Naive thymus-derived CD4-positive, alpha-beta T cell (primary cell): ENCODE results near the gene RADIL. TPM values are rescaled to one million over a fixed set of nuclear protein-coding genes. Genes with fewer than 3 reads are reported as not detected.

Source experiments
- ATAC-seq: fragments of 150-1000 bp; cut with Tn5 transposase; 2 replicates; pipeline ENCODE4 v1.10.0; 2021; ENCODE audit warnings: mild to moderate bottlenecking, moderate library complexity
- CTCF ChIA-PET: fragments of 350-600 bp; sonication (Branson Sonifier 250); formaldehyde crosslinking; loops from one replicate; lab custom pipeline; 2021; ENCODE audit warnings: antibody characterized with exemption; lab: Charles Lee
- POLR2A ChIA-PET: fragments of 350-600 bp; sonication (Branson Sonifier 250); formaldehyde crosslinking; loops from one replicate; lab custom pipeline; 2021; ENCODE audit warnings: antibody characterized with exemption, inconsistent platforms; lab: Charles Lee
- DNase-seq, 9 donors: peaks; one replicate each; pipeline versions ENCODE4 v3.0.0 to v3.0.0-alpha.2; 2020 to 2022; ENCODE audit warnings: mixed read lengths in 1 of 9
- H3K27ac ChIP-seq: one replicate; pipeline ENCODE4 v1.7.0; 2013; ENCODE audit warnings: mild to moderate bottlenecking, low read depth, low read length, moderate library complexity
- H3K27me3 ChIP-seq, 2 donors: one replicate each; pipeline ENCODE4 v1.7.0; 2013; ENCODE audit warnings: low read length in 2 of 2, mild to moderate bottlenecking in 2 of 2, moderate library complexity in 2 of 2; ENCODE audit not compliant: control insufficient read depth in 2 of 2, insufficient read depth in 2 of 2
- H3K36me3 ChIP-seq, 3 experiments: 1 replicate in 2 of 3; 2 replicates in 1 of 3; pipeline ENCODE4 v1.7.0; 2013; ENCODE audit warnings: low read length in 3 of 3, mild to moderate bottlenecking in 3 of 3, moderate library complexity in 1 of 3; ENCODE audit not compliant: insufficient read depth in 3 of 3, control insufficient read depth in 2 of 3
- H3K4me1 ChIP-seq, 2 donors: one replicate each; pipeline ENCODE4 v1.7.0; 2013; ENCODE audit warnings: low read length in 2 of 2, mild to moderate bottlenecking in 2 of 2, moderate library complexity in 1 of 2; ENCODE audit not compliant: control insufficient read depth in 2 of 2, insufficient read depth in 2 of 2
- H3K4me3 ChIP-seq: 2 replicates; pipeline ENCODE4 v1.7.0; 2013; ENCODE audit warnings: mild to moderate bottlenecking, low read length
- H3K9me3 ChIP-seq, 3 experiments: 1 replicate in 2 of 3; 2 replicates in 1 of 3; pipeline ENCODE4 v1.7.0; 2013; ENCODE audit warnings: low read length in 3 of 3; ENCODE audit not compliant: control insufficient read depth in 2 of 3
- H3K27ac Mint-ChIP-seq, 9 donors: one replicate each; pipeline ENCODE4 v1.8.0; 2020 to 2022; ENCODE audit warnings: mixed read lengths in 9 of 9, mild to moderate bottlenecking in 8 of 9, moderate library complexity in 5 of 9, inconsistent platforms in 2 of 9
- H3K27me3 Mint-ChIP-seq, 5 donors: one replicate each; pipeline ENCODE4 v1.8.0; 2021 to 2022; ENCODE audit warnings: mixed read lengths in 5 of 5, mild to moderate bottlenecking in 1 of 5
- H3K36me3 Mint-ChIP-seq, 5 donors: one replicate each; pipeline ENCODE4 v1.8.0; 2020 to 2022; ENCODE audit warnings: mixed read lengths in 5 of 5, mild to moderate bottlenecking in 3 of 5, inconsistent platforms in 1 of 5
- H3K4me1 Mint-ChIP-seq, 7 donors: one replicate each; pipeline ENCODE4 v1.8.0; 2020 to 2022; ENCODE audit warnings: mixed read lengths in 7 of 7, mild to moderate bottlenecking in 3 of 7, inconsistent platforms in 1 of 7
- H3K4me3 Mint-ChIP-seq, 10 donors: one replicate each; pipeline ENCODE4 v1.8.0; 2020 to 2022; ENCODE audit warnings: mild to moderate bottlenecking in 10 of 10, mixed read lengths in 10 of 10, moderate library complexity in 6 of 10, inconsistent platforms in 2 of 10
- H3K9me3 Mint-ChIP-seq, 11 donors: one replicate each; pipeline ENCODE4 v1.8.0; 2020 to 2022; ENCODE audit warnings: mixed read lengths in 11 of 11, mild to moderate bottlenecking in 4 of 11, inconsistent platforms in 1 of 11, moderate library complexity in 1 of 11
- intact Hi-C, 2 donors: fragments of 100-400 bp; cut with micrococcal nuclease; formaldehyde crosslinking; loops; one replicate each; pipeline ENCODE4 v1.15.1; 2023
- polyA plus RNA-seq, 2 donors: library from polyadenylated mRNA; unstranded; fragments of 300-500 nt; fragmentation: Illumina TruSeq; gene quantifications; one replicate each; pipeline ENCODE4 v1.2.3, GENCODE V29; 2021
- total RNA-seq, 6 experiments: library from RNA in 5 of 6; stranded (reverse) in 5 of 6; gene quantifications; 1 replicate in 5 of 6; 2 replicates in 1 of 6; pipeline ENCODE4 v1.2.3 and lab custom pipeline; 2021 to 2026

RADIL gene
- total and polyA plus RNA-seq, 7 experiments from 2014 or later: 0.04 to 0.12 (median 0.08) TPM; not detected in 4

- Mint-ChIP-seq H3K4me3 (peak overlapping the region in 1 of 10 donors; percentile 30), H3K9me3 (peaks cover 0 to 8% (median 2%) of the 10 kb centered on the region in 11 donors), H3K36me3 (peaks cover 0 to 4% (median 0%) of the 10 kb centered on the region in 5 donors), H3K27ac (peak overlapping the region in 1 of 9 donors; percentile 47), H3K27me3 (peaks cover 17 to 36% (median 25%) of the 10 kb centered on the region in 5 donors), H3K4me1 (peaks cover 2 to 10% (median 5%) of the 10 kb centered on the region in 7 donors)
- CTCF ChIA-PET: no interaction called here
- H3K27ac ChIP-seq: no peak overlapping the region
- POLR2A ChIA-PET: no interaction called here
- H3K9me3 ChIP-seq: no peaks in the 10 kb centered on the region
- H3K4me3 ChIP-seq: no peak overlapping the region
- no peaks in the 10 kb centered on the region for H3K27me3 ChIP-seq
- no peak for ATAC-seq
- no peak for DNase-seq
- H3K36me3 ChIP-seq: no peaks in the 10 kb centered on the region
- intact Hi-C loops: no loop called here
- H3K4me1 ChIP-seq: no peaks in the 10 kb centered on the region
Measured at GRCh38 chr7:4871056-4871680, 12.3 kb downstream of the RADIL start.

- POLR2A ChIA-PET: no interaction called here
- no peak overlapping the region for H3K27ac Mint-ChIP-seq
- no peak for DNase-seq
- Histone ChIP-seq H3K9me3 (no peaks in the 10 kb centered on the region), H3K27me3 (no peaks in the 10 kb centered on the region), H3K27ac (no peak overlapping the region), H3K4me1 (no peaks in the 10 kb centered on the region), H3K4me3 (no peak overlapping the region), H3K36me3 (no peaks in the 10 kb centered on the region)
- H3K4me3 Mint-ChIP-seq: no peak overlapping the region
- H3K9me3 Mint-ChIP-seq: peaks cover 0 to 22% (median 7%) of the 10 kb centered on the region in 11 donors
- intact Hi-C loops: no loop called here
- H3K36me3 Mint-ChIP-seq: peaks cover 0 to 7% (median 0%) of the 10 kb centered on the region in 5 donors
- ATAC-seq: no peak
- CTCF ChIA-PET: no interaction called here
- H3K4me1 Mint-ChIP-seq: peaks cover 2 to 10% (median 5%) of the 10 kb centered on the region in 7 donors
- H3K27me3 Mint-ChIP-seq: peaks cover 33 to 57% (median 44%) of the 10 kb centered on the region in 5 donors
Measured at GRCh38 chr7:4868493-4868892, 15.0 kb downstream of the RADIL start.

- no peaks in the 10 kb centered on the region for H3K36me3 ChIP-seq
- DNase-seq (no peak), ATAC-seq (no peak)
- Mint-ChIP-seq H3K27ac (no peak overlapping the region), H3K4me3 (no peak overlapping the region), H3K27me3 (peaks cover 41 to 60% (median 54%) of the 10 kb centered on the region in 5 donors), H3K9me3 (peaks cover 0 to 37% (median 11%) of the 10 kb centered on the region in 11 donors), H3K36me3 (peaks cover 0 to 13% (median 3%) of the 10 kb centered on the region in 5 donors), H3K4me1 (peaks cover 2 to 10% (median 8%) of the 10 kb centered on the region in 7 donors)
- no peak overlapping the region for H3K27ac ChIP-seq
- H3K4me1 ChIP-seq: no peaks in the 10 kb centered on the region
- H3K9me3 ChIP-seq: no peaks in the 10 kb centered on the region
- POLR2A ChIA-PET: no interaction called here
- CTCF ChIA-PET: no interaction called here
- no peaks in the 10 kb centered on the region for H3K27me3 ChIP-seq
- intact Hi-C loops: no loop called here
- no peak overlapping the region for H3K4me3 ChIP-seq
Measured at GRCh38 chr7:4866528-4867496, 16.7 kb downstream of the RADIL start.

DNA sequence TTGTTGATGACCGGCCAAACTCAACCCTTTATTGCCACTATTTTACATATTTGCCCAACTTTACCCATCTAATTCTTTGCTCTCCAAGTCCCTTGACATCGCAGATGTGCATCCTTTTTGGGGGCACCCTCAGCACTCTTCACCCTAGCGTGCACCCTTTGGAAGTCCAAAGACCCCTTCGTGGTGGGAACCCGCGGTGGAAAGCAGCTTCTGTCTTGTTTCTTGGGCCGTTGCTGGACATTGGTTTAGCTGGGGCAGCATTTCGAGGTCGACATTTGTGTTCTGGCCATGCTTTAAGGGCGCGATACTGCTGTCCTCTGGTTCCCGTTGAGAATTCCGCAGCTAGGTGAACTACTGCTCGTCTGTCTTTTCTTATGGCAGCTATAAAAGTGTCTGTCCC lies 21.4 kb downstream of the RADIL start:
- Histone ChIP-seq H3K27ac (no peak overlapping the region), H3K36me3 (no peaks in the 10 kb centered on the region), H3K9me3 (no peaks in the 10 kb centered on the region), H3K4me1 (no peaks in the 10 kb centered on the region), H3K27me3 (no peaks in the 10 kb centered on the region), H3K4me3 (no peak overlapping the region)
- Mint-ChIP-seq H3K27ac (no peak overlapping the region), H3K36me3 (peaks cover 0 to 13% (median 0%) of the 10 kb centered on the region in 5 donors), H3K4me1 (peaks cover 0 to 7% (median 3%) of the 10 kb centered on the region in 7 donors), H3K9me3 (peaks cover 0 to 35% (median 13%) of the 10 kb centered on the region in 11 donors), H3K27me3 (peaks cover 36 to 64% (median 62%) of the 10 kb centered on the region in 5 donors), H3K4me3 (peak overlapping the region in 8 of 10 donors; percentile 8 to 81 (median 37))
- ChIA-PET CTCF (no interaction called here), POLR2A (no interaction called here)
- ATAC-seq (no peak), DNase-seq (no peak)
- intact Hi-C loops: no loop called here

GRCh38 chr7:4861673-4862072 lies 21.8 kb downstream of the RADIL start, which contains the start of gene PAPOLB:
TSS of gene PAPOLB (minus strand) at chr7:4862030. CDS start at chr7:4861810, 220 bp downstream.
- H3K4me1 ChIP-seq: no peaks in the 10 kb centered on the region
- no peak within 1 kb of the TSS for H3K27ac ChIP-seq
- intact Hi-C loops: no loop called here
- Mint-ChIP-seq H3K27ac (no peak within 1 kb of the TSS), H3K36me3 (peaks cover 0 to 13% (median 0%) of the 10 kb centered on the region in 5 donors), H3K4me3 (peak within 1 kb of the TSS; percentile 3 to 81 (median 37)), H3K27me3 (peaks cover 36 to 67% (median 62%) of the 10 kb centered on the region in 5 donors), H3K9me3 (peaks cover 0 to 35% (median 13%) of the 10 kb centered on the region in 11 donors), H3K4me1 (peaks cover 0 to 7% (median 3%) of the 10 kb centered on the region in 7 donors)
- CTCF ChIA-PET: no interaction called here
- H3K27me3 ChIP-seq: no peaks in the 10 kb centered on the region
- DNase-seq: peak in 1 of 9 donors; percentile 16
- no peak within 1 kb of the TSS for H3K4me3 ChIP-seq
- peak; percentile 56 for ATAC-seq
- no peaks in the 10 kb centered on the region for H3K9me3 ChIP-seq
- POLR2A ChIA-PET: no interaction called here
- no peaks in the 10 kb centered on the region for H3K36me3 ChIP-seq

- H3K36me3 ChIP-seq: no peaks in the 10 kb centered on the region
- Mint-ChIP-seq H3K27me3 (peaks cover 36 to 66% (median 58%) of the 10 kb centered on the region in 5 donors), H3K9me3 (peaks cover 0 to 35% (median 13%) of the 10 kb centered on the region in 11 donors), H3K27ac (no peak overlapping the region), H3K36me3 (peaks cover 0 to 13% (median 0%) of the 10 kb centered on the region in 5 donors), H3K4me3 (peak overlapping the region in 9 of 10 donors; percentile 3 to 79 (median 38)), H3K4me1 (peaks cover 0 to 7% (median 3%) of the 10 kb centered on the region in 7 donors)
- intact Hi-C loops: no loop called here
- no peaks in the 10 kb centered on the region for H3K4me1 ChIP-seq
- H3K4me3 ChIP-seq: no peak overlapping the region
- H3K27ac ChIP-seq: no peak overlapping the region
- POLR2A ChIA-PET: no interaction called here
- no peaks in the 10 kb centered on the region for H3K27me3 ChIP-seq
- CTCF ChIA-PET: no interaction called here
- DNase-seq (no peak), ATAC-seq (no peak)
- H3K9me3 ChIP-seq: no peaks in the 10 kb centered on the region
Measured at GRCh38 chr7:4861227-4861626, 22.3 kb downstream of the RADIL start.
